AML-193 (cell line): ENCODE data around the gene APLP1.
"Not testable (repeated sequence)": the region's sequence is repeated elsewhere in the genome, so short reads cannot be mapped to it uniquely, and the experiment has no call there.

Experiments
- DNase-seq, 2 experiments: peaks; one replicate each; lab custom pipeline; 2025; lab: John Stamatoyannopoulos, UW

APLP1 gene

DNA sequence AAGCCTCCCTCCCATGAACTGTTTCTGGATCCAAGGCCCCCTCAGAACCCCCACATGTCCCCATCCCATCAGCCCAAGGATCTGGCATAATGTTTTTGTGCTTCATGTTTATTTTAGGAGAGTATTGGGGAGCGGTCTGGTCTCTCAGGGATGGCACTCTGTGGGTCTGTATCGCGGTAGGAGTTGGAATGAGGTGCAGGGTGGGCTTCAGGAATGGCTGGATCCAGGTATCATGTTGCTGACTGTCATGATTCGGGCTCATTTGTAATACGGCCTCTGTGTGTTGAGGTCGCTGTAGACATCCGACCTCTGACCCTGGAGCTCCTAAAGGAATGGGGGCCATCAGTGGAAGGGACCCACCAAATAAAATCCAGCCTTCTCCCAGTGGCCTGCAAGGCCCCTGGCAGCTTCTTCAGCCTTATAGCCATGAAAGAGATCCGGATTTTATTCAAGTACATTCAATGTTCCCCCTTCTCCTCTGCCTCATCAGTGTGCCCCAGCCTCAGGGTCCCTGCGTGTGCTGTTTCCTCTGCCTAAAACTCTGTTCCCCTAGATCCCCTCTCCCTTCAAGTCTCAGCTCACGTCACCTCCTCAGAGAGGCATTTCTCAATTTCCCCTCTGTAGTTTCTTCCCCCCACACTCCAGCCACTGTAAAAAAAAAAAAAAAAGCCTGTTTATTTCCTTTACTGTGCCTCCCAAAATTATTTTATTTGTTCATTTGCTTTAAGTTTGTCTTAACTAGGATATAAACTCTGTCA lies 36.1 kb downstream of the APLP1 start:
- DNase-seq: peak; percentile 43 to 54

DNA sequence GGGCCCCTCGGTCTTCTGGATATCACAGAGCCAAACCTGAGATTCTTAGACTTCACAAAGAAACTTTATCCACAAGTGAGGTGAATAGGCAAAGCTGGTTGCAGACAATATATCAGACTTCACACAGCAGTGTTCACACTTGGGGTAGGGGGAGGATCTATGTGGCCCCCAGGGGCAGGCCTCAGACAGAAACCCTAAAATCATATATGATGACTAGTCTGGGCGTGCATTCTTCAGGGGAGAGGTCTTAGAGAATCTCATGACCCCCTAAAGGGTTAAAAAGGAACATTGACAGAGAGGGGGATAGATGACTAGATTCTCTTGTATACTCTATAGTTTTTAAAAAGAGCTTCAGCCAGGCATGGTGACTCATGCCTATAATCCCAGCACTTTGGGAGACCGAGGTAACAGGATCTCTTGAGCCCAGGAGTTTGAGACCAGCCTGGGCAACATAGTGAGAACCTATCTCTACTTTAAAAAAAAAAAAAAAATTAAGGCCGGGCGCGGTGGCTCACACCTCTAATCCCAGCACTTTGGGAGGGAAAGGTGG lies 36.9 kb downstream of the APLP1 start:
- no peak for DNase-seq

DNA sequence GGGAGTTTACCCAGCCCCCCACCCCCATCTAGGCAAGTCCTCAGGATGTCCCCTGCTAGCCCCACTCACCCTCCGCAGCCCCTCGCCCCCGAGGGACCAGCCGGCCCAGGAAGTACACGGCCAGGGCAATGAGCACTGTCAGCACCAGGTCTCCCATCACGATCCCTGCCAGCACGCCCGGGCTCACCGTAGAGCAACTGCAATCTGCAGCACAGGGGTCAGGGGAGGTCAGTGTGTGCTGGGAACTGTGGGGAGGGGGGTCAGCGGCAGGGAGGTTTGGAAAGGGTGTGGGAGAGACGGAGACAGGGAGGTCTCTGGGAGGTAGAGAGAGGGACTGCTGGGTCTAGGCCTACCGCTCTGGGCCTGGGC lies 39.0 kb downstream of the APLP1 start:
- DNase-seq: no peak

GRCh38 chr19:35908010-35908441 lies 39.7 kb downstream of the APLP1 start, which contains the start of gene TYROBP:
Gene TYROBP, minus strand, starts transcription at chr19:35908295. Its CDS starts 67 bp downstream, at chr19:35908228.
- DNase-seq: peak in 1 of 2 experiments; percentile 10

GRCh38 chr19:35908973-35909683 lies 40.8 kb downstream of the APLP1 start:
- DNase-seq: peak; percentile 98

DNA sequence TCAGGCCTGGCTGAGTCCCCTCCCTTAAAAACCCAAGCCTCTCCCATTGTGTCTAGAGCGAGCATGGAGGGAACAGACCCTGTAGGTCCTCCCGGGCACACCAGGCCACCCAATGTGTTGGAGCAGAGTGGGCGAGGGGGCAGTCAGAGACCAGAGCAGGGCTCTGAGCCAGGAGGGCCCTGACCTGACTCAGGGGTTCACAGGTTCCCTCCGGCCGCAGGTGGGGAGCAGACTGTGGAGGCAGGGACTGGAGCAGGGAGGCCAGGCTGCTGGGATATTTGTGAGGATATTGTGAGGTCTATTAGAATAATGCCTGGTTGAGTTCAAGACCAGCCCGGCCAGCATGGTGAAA lies 41.3 kb downstream of the APLP1 start:
- DNase-seq: no peak

DNA sequence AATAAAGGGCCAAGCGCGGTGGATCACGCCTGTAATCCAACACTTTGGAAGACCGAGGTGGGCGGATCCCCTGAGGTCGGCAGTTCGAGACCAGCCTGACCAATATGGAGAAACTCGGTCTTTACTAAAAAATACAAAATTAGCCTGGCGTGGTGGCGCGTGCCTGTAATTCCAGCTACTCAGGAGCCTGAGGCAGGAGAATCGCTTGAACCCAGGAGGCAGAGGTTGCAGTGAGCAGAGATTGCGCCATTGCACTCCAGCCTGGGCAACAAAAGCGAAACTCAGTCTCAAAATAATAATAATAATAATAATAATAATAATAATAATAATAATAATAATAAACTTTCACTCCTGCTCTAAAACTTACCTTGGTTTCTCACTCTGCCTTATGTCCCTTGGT lies 42.0 kb downstream of the APLP1 start:
- DNase-seq: not testable (repeated sequence)

- no peak for DNase-seq
Observed at GRCh38 chr19:35911173-35911572, 42.8 kb downstream of the APLP1 start.

GRCh38 chr19:35911790-35912189 lies 43.4 kb downstream of the APLP1 start:
- no peak for DNase-seq

DNA sequence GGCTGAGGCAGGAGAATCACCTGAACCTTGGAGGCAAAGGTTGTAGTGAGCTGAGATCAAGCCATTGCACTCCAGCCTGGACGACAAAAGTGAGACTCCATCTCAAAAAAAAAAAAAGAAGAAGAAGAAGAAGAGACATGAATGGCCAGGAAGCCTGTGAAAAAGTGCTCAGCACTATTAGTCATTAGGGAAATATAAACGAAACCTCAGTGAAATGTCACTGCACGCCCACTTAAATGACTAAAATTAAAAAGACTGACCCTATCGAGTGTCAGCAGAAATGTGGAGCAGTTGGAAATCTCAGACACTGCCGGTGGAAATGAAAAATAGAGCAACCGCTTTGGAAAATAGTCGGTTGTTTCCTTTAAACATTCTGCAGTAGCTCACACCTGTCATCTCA lies 45.2 kb downstream of the APLP1 start:
- DNase-seq: no peak

DNA sequence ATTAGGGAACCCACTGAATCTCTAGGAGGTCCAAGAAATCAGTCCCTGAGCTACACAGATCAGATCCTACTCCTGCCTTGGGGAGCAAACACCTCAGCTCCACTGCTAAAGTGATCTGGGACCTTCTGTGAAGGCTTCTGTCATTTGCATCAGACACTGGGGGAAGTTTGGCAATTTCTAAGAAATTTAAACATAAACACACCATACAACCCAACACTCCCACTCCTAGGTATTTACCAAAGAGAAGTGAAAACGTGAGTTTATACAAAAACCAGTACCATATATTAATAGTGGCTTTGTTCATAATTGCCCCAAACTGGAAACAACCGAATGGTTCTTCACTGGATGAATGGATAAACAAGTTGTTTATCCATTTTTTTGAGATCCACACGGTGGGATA lies 47.1 kb downstream of the APLP1 start:
- no peak for DNase-seq

- no peak for DNase-seq
Observed at GRCh38 chr19:35919306-35919705, 50.9 kb downstream of the APLP1 start.

DNA sequence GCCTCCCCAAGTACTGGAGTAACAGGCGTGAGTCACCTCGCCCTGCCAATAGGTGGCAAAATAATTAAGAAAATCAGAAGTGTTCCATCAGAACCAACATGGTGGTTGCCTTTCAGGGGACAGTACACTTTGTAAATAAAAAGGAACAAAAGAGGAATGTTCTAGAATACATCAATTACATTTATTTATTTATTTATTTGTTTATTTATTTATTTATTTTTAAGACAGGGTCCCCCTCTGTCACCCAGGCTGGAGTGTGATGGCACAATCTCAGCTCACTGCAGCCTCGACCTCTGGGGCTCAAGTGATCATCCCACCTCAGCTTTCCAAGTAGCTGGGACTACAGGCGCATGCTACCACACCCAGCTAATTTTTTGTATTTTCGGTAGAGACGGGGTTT lies 52.6 kb downstream of the APLP1 start:
- no peak for DNase-seq

DNA sequence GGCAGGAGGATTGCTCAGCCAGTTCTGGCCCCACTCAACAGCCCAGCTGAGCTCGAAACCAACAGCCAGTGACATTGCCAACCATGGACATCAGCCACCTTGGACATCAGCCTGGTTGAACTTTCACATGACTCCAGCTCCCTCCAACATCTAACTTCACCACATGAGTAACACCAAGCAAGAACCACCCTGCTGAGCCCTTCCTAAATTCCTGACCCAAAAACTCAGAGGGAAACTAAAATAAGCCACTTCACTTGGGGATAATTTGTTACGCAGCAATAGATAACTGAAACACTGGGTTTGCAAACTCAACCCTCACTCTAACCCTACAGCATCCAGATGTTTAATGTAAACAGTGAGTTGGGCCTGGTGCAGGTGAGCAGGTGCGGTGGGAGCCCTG lies 57.1 kb downstream of the APLP1 start:
- no peak for DNase-seq

- DNase-seq: no peak
Observed at GRCh38 chr19:35928507-35928906, 60.1 kb downstream of the APLP1 start.
